Colonic mucosa (tissue), 4 donors: Measurements from ENCODE around the gene SPINT2. TPM values are rescaled to one million over a fixed set of nuclear protein-coding genes. Genes with fewer than 3 reads are reported as not detected.
A peak's percentile ranks its signal among the peaks of the same experiment; 100 is the strongest.

Experiments
- DNase-seq: peaks from one replicate; pipeline ENCODE4 v3.0.0-alpha.2; 2020
- H3K27ac ChIP-seq: fragments of 200-600 bp; one replicate; pipeline ENCODE4 v1.8.0; 2021
- H3K27me3 ChIP-seq: fragments of 200-600 bp; one replicate; pipeline ENCODE4 v1.8.0; 2021
- H3K36me3 ChIP-seq: fragments of 200-600 bp; one replicate; pipeline ENCODE4 v1.8.0; 2021
- H3K4me1 ChIP-seq: fragments of 200-600 bp; one replicate; pipeline ENCODE4 v1.8.0; 2021; ENCODE audit warnings: mild to moderate bottlenecking
- H3K4me3 ChIP-seq: fragments of 200-600 bp; one replicate; pipeline ENCODE4 v1.8.0; 2021
- H3K9ac ChIP-seq, 2 donors: one replicate each; pipeline ENCODE4 v1.7.0; 2013; ENCODE audit warnings: control low read depth in 2 of 2, low read depth in 2 of 2, low read length in 2 of 2
- H3K9me3 ChIP-seq: fragments of 200-600 bp; one replicate; pipeline ENCODE4 v1.8.0; 2021
- CTCF ChIP-seq: fragments of 200-600 bp; IDR thresholded peaks from one replicate; pipeline ENCODE4 v1.8.0; 2022; ENCODE audit warnings: antibody characterized with exemption, mild to moderate bottlenecking
- intact Hi-C: fragments of 100-400 bp; cut with DNase I; formaldehyde crosslinking; loops from one replicate; pipeline ENCODE4 v1.14.1; 2022
- total RNA-seq, 2 donors: library from RNA; stranded (reverse); fragmentation: NEBNext Ultra II Directional in 1 of 2; extraction: Animal tissue kit (Norgen Biotek cat#: 25700) in 1 of 2; gene quantifications; one replicate each; pipeline ENCODE4 v1.2.1, GENCODE V29; 2021
- donor health status: healthy.
- donor health status: DM: no; HTN: no; CAD: no.
- donor health status: DM: no; HTN: no; CAD: no.

SPINT2 gene
- total RNA-seq, 2 donors from 2014 or later, result 790 to 935 TPM

GRCh38 chr19:38320969-38321339 lies 56.6 kb downstream of the SPINT2 start:
- H3K9me3 ChIP-seq, result no peaks in the 10 kb centered on the region
- H3K27ac ChIP-seq, result peak overlapping the region; percentile 83
- no peaks in the 10 kb centered on the region for H3K36me3 ChIP-seq
- H3K4me3 ChIP-seq, result peak overlapping the region; percentile 91
- intact Hi-C loops, result loop anchor here (10.0 kb wide), 1 partner anchor 416 kb away; the partner anchor contains the start of genes SIPA1L3 and WDR87
- H3K9ac ChIP-seq, result peak overlapping the region; percentile 24 to 82
- DNase-seq, result no peak
- TF ChIP-seq CTCF, result no peak
- peaks cover 5% of the 10 kb centered on the region for H3K4me1 ChIP-seq
- no peaks in the 10 kb centered on the region for H3K27me3 ChIP-seq

GRCh38 chr19:38321646-38322196 lies 57.3 kb downstream of the SPINT2 start:
- peak overlapping the region; percentile 37 to 82 for H3K9ac ChIP-seq
- H3K36me3 ChIP-seq, result peaks cover 5% of the 10 kb centered on the region
- no peak overlapping the region for H3K4me3 ChIP-seq
- intact Hi-C loops, result loop anchor here (10.0 kb wide), 1 partner anchor 417 kb away; the partner anchor contains the start of genes SIPA1L3 and WDR87
- no peaks in the 10 kb centered on the region for H3K27me3 ChIP-seq
- peaks cover 1% of the 10 kb centered on the region for H3K4me1 ChIP-seq
- TF ChIP-seq CTCF, result no peak
- no peaks in the 10 kb centered on the region for H3K9me3 ChIP-seq
- no peak overlapping the region for H3K27ac ChIP-seq
- no peak for DNase-seq

GRCh38 chr19:38323291-38323690 lies 58.9 kb downstream of the SPINT2 start:
- Histone ChIP-seq H3K4me3 (no peak overlapping the region), H3K27ac (no peak overlapping the region), H3K9me3 (no peaks in the 10 kb centered on the region), H3K36me3 (peaks cover 9% of the 10 kb centered on the region), H3K4me1 (no peaks in the 10 kb centered on the region), H3K27me3 (no peaks in the 10 kb centered on the region), H3K9ac (no peak overlapping the region)
- intact Hi-C loops, result loop anchor here (10.0 kb wide), 1 partner anchor 418 kb away; the partner anchor contains the start of genes SIPA1L3 and WDR87
- TF ChIP-seq CTCF, result no peak
- DNase-seq, result no peak

GRCh38 chr19:38324431-38324830 lies 60.1 kb downstream of the SPINT2 start:
- peaks cover 9% of the 10 kb centered on the region for H3K36me3 ChIP-seq
- intact Hi-C loops, result loop anchor here (10.0 kb wide), 1 partner anchor 420 kb away; the partner anchor contains the start of genes SIPA1L3 and WDR87
- H3K9me3 ChIP-seq, result no peaks in the 10 kb centered on the region
- H3K4me3 ChIP-seq, result no peak overlapping the region
- H3K9ac ChIP-seq, result no peak overlapping the region
- no peak for TF ChIP-seq CTCF
- no peaks in the 10 kb centered on the region for H3K27me3 ChIP-seq
- no peaks in the 10 kb centered on the region for H3K4me1 ChIP-seq
- DNase-seq, result no peak
- no peak overlapping the region for H3K27ac ChIP-seq

GRCh38 chr19:38326591-38326990 lies 62.2 kb downstream of the SPINT2 start:
- H3K9me3 ChIP-seq, result no peaks in the 10 kb centered on the region
- no peaks in the 10 kb centered on the region for H3K4me1 ChIP-seq
- no peak overlapping the region for H3K27ac ChIP-seq
- H3K9ac ChIP-seq, result no peak overlapping the region
- peaks cover 9% of the 10 kb centered on the region for H3K36me3 ChIP-seq
- no peak for TF ChIP-seq CTCF
- intact Hi-C loops, result loop anchor here (10.0 kb wide), 1 partner anchor 422 kb away; the partner anchor contains the start of genes SIPA1L3 and WDR87
- no peaks in the 10 kb centered on the region for H3K27me3 ChIP-seq
- no peak overlapping the region for H3K4me3 ChIP-seq
- DNase-seq, result no peak
